H1 (cell line): ENCODE data around the gene SURF4. TPM values are rescaled to one million over a fixed set of nuclear protein-coding genes. Genes with fewer than 3 reads are reported as not detected.

Source experiments
- ASH2L ChIP-seq: fragments of 200-600, 300-600 bp; sonication (generic); IDR thresholded peaks from one replicate; pipeline ENCODE4 v1.7.1; 2017; ENCODE audit warnings: low read length
- CHD1 ChIP-seq: IDR thresholded peaks from 2 replicates; pipeline ENCODE4 v1.6.1; 2012; ENCODE audit warnings: low read depth, low read length, improper control_type of control experiment
- GABPA ChIP-seq: IDR thresholded peaks from 2 replicates; pipeline ENCODE4 v1.6.1; 2011; ENCODE audit warnings: mild to moderate bottlenecking, low read length, moderate library complexity, borderline replicate concordance; ENCODE audit not compliant: insufficient read depth
- TBP ChIP-seq: IDR thresholded peaks from 2 replicates; pipeline ENCODE4 v1.6.1; 2011; ENCODE audit warnings: low read depth, low read length, improper control_type of control experiment
- YY1 ChIP-seq: IDR thresholded peaks from 2 replicates; pipeline ENCODE4 v1.6.1; 2011; ENCODE audit warnings: low read depth, mild to moderate bottlenecking, low read length
- polyA plus RNA-seq, 7 experiments: library from polyadenylated mRNA; depleted of rRNA in 3 of 7; stranded (reverse) in 5 of 7; unstranded in 2 of 7; fragments of >200 nt in 5 of 7; fragments of 200-250 nt in 2 of 7; gene quantifications; 1 replicate in 5 of 7; 2 replicates in 1 of 7; 4 replicates in 1 of 7; pipeline versions ENCODE4 v1.2.1 to v1.2.3, GENCODE V29; 2011 to 2013; ENCODE audit warnings: missing spikeins in 2 of 7, mixed read lengths in 2 of 7
- total RNA-seq: library from RNA; stranded (reverse); fragmentation: NEBNext Ultra II Directional; extraction: Animal tissue kit (Norgen Biotek cat#: 25700); gene quantifications from 2 replicates; pipeline ENCODE4 v1.2.1, GENCODE V29; 2021

Gene SURF4
- total and polyA plus RNA-seq, 2 of the 8 experiments (the other 6 are each of a cell fraction or from before 2014, with no cell fraction given): 176 to 182 TPM

DNA sequence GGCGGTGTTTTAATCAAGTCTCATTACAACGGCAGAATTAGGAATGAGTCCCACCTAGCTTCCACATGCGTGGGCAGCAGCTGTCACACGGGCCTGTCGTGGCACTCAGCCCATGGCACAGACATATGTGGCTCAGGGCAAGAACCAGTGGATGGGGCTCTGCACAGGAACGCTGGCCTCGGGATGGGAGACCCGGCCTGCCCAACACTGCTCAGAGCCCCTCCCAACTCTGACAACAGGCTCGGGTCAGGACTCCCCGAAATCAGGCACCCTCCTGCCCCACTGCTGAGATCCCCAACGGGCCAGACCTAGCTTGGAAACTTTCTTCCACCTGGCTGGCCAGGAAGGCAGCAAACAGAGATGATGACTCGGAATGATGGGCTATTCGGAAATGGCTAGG is 34.9 kb downstream of the SURF4 start (continued):
- no peak for TF ChIP-seq CHD1
- no peak for TF ChIP-seq GABPA
- no peak for TF ChIP-seq ASH2L
- no peak for TF ChIP-seq YY1
- TF ChIP-seq TBP: no peak
